Measurements from ENCODE around the gene CFAP45. TPM values are rescaled to one million over a fixed set of nuclear protein-coding genes. Genes with fewer than 3 reads are reported as not detected.

The CFAP45 gene
- total and polyA plus RNA-seq, 7 donors, result 0.04 to 0.42 (median 0.19) TPM; not detected in 3

DNA sequence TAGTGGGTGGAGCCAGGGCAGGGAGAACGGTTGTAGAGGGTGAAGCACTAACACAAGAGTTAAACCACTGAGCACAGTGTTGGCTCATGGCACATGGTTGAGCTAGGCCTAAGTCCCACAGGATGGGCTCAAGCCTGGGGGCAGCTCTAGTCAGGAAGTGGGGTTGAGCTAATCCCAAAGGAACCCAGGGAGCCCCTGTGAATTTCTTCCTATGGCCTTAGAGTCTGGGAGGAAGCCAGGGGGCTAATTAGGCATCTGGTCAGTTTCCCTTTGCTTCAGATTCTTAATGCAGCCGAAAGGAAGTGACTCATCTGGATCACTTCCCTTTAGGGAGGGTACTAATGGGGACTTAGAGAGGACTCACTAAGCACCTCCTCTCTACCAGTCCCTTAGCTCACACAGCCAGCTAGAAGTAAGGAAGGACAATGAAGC, 10.1 kb downstream of the CFAP45 start:
- no peak overlapping the region for H3K4me3 ChIP-seq
- no peaks in the 10 kb centered on the region for H3K27me3 ChIP-seq (ENCODE audit: insufficient read depth in 3 of 3, low read length in 2 of 3)
- intact Hi-C loops (cut with DNase I), result loop anchor here (2.0 to 10.0 kb wide), 4 partner anchors 91 to 755 kb away; partner anchors contain the start of gene DUSP23 (in 1 of the 2)
- WGBS, 3 donors, result 39 to 50% (median 49%) methylated on average over 2 of the region's 2 CpGs
- peak in 1 of 2 donors; percentile 19 for DNase-seq
- H3K27ac ChIP-seq, result peak overlapping the region; percentile 27
- no peaks in the 10 kb centered on the region for H3K9me3 ChIP-seq
- ATAC-seq, result peak; percentile 54 to 74 (median 68)
- H3K36me3 ChIP-seq (ENCODE audit: insufficient read depth in 1 of 2, low read depth in 1 of 2), result no peaks in the 10 kb centered on the region
- no peak for TF ChIP-seq CTCF (IDR thresholded peaks at IDR 0.05)
- H3K4me1 ChIP-seq, result peaks cover 5% of the 10 kb centered on the region

- no peaks in the 10 kb centered on the region for H3K9me3 ChIP-seq
- WGBS, 3 donors, result 92 to 93% (median 92%) methylated on average over 4 of the region's 4 CpGs
Observed at GRCh38 chr1:159889202-159889601, 10.8 kb downstream of the CFAP45 start.

DNA sequence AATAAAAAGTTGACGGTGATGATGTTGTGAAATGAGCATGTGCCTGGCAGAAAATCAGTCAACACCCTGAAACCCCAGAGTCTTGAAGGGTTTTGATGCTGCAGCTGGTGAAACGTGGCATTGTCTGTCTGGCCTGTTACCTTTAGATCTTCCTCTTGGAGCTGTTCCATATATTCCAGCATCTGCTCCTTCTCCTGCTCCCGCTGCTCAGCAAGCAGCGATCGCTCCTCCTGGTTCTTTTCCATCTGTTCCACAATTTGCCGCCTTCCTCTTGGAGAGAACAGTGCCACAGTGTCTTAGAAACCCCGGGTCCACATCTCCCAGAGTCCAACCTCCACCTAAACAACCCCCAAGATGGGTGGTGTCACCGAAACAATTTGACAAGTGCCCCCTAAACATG, 15.7 kb downstream of the CFAP45 start:
- Histone ChIP-seq H3K4me1 (peaks cover under 1% of the 10 kb centered on the region), H3K36me3 (ENCODE audit: insufficient read depth in 1 of 2, low read depth in 1 of 2) (no peaks in the 10 kb centered on the region), H3K27me3 (ENCODE audit: insufficient read depth in 3 of 3, low read length in 2 of 3) (no peaks in the 10 kb centered on the region), H3K4me3 (no peak overlapping the region), H3K9me3 (no peaks in the 10 kb centered on the region), H3K27ac (no peak overlapping the region)
- ATAC-seq, result no peak
- TF ChIP-seq CTCF (IDR thresholded peaks at IDR 0.05), result no peak
- no peak for DNase-seq
- intact Hi-C loops (cut with DNase I), result no loop called here
- 70 to 77% (median 71%) methylated on average over 8 of the region's 8 CpGs for WGBS, 3 donors

More at GRCh38 chr1:159889202-159889601, 10.8 kb downstream of the CFAP45 start:
- DNase-seq (no peak), ATAC-seq (no peak)
- H3K4me1 ChIP-seq, result peaks cover 5% of the 10 kb centered on the region
- TF ChIP-seq CTCF (IDR thresholded peaks at IDR 0.05), result no peak
- H3K27ac ChIP-seq, result peak overlapping the region; percentile 27
- no peak overlapping the region for H3K4me3 ChIP-seq
- no peaks in the 10 kb centered on the region for H3K36me3 ChIP-seq (ENCODE audit: insufficient read depth in 1 of 2, low read depth in 1 of 2)
- intact Hi-C loops (cut with DNase I), result no loop called here
- H3K27me3 ChIP-seq (ENCODE audit: insufficient read depth in 3 of 3, low read length in 2 of 3), result no peaks in the 10 kb centered on the region

- DNase-seq (no peak), ATAC-seq (no peak)
- WGBS, 3 donors, result 60 to 80% (median 62%) methylated on average over 4 of the region's 4 CpGs
- H3K27ac ChIP-seq, result no peak overlapping the region
- intact Hi-C loops (cut with DNase I), result no loop called here
- H3K4me3 ChIP-seq, result no peak overlapping the region
- H3K9me3 ChIP-seq, result no peaks in the 10 kb centered on the region
- TF ChIP-seq CTCF (IDR thresholded peaks at IDR 0.05), result no peak
- H3K36me3 ChIP-seq (ENCODE audit: insufficient read depth in 1 of 2, low read depth in 1 of 2), result no peaks in the 10 kb centered on the region
- H3K4me1 ChIP-seq, result no peaks in the 10 kb centered on the region
- no peaks in the 10 kb centered on the region for H3K27me3 ChIP-seq (ENCODE audit: insufficient read depth in 3 of 3, low read length in 2 of 3)
Observed at GRCh38 chr1:159883134-159883533, 16.8 kb downstream of the CFAP45 start.

DNA sequence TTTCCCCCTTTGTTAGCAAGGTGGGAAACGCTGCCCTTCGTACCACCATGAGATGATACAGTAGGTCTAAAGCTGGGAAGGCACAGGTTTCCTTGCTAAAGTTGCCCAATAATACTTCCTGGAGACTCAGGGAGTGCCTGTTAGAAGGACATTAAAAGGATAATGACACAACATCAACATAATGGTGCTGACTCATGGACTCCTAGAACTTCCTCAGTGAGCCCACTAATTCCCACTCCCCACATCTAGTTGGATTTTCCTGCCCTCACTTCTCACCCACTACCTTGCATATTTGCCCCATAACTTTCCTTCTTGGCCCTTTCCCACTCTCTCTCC, 17.5 kb downstream of the CFAP45 start:
- 85 to 92% (median 88%) methylated on average over 2 of the region's 2 CpGs for WGBS, 3 donors
- no peaks in the 10 kb centered on the region for H3K4me1 ChIP-seq
- DNase-seq, result no peak
- no peaks in the 10 kb centered on the region for H3K27me3 ChIP-seq (ENCODE audit: insufficient read depth in 3 of 3, low read length in 2 of 3)
- intact Hi-C loops (cut with DNase I), result no loop called here
- H3K36me3 ChIP-seq (ENCODE audit: insufficient read depth in 1 of 2, low read depth in 1 of 2), result no peaks in the 10 kb centered on the region
- H3K27ac ChIP-seq, result no peak overlapping the region
- no peaks in the 10 kb centered on the region for H3K9me3 ChIP-seq
- ATAC-seq, result no peak
- no peak overlapping the region for H3K4me3 ChIP-seq
- TF ChIP-seq CTCF (IDR thresholded peaks at IDR 0.05), result no peak

All from psoas muscle (tissue), 8 donors.